Measurements from ENCODE around the gene APOBEC3G. TPM values are rescaled to one million over a fixed set of nuclear protein-coding genes. Genes with fewer than 3 reads are reported as not detected.

APOBEC3G gene
- total and polyA plus RNA-seq, 2 of the 13 experiments (the other 11 are each of a cell fraction or from before 2014, with no cell fraction given): 3.2 to 4.1 TPM

- TF ChIP-seq TFE3 (CRISPR knock-in tag; IDR thresholded peaks at IDR 0.05) (no peak), THAP8 (CRISPR knock-in tag; IDR thresholded peaks at IDR 0.05; ENCODE audit: borderline replicate concordance) (no peak), MIXL1 (CRISPR knock-in tag; IDR thresholded peaks at IDR 0.05) (no peak), ARID3A (IDR thresholded peaks at IDR 0.05; ENCODE audit: low read depth, low read length) (no peak), MIER3 (CRISPR knock-in tag; IDR thresholded peaks at IDR 0.05; ENCODE audit: borderline replicate concordance) (no peak), NAIF1 (CRISPR knock-in tag; IDR thresholded peaks at IDR 0.05; ENCODE audit: borderline replicate concordance) (no peak), ZNF652 (CRISPR knock-in tag; IDR thresholded peaks at IDR 0.05; ENCODE audit: borderline replicate concordance, low read depth) (no peak), ATF4 (CRISPR knock-in tag; IDR thresholded peaks at IDR 0.05) (no peak), ONECUT2 (CRISPR knock-in tag; IDR thresholded peaks at IDR 0.05) (no peak), ZNF354B (CRISPR knock-in tag; IDR thresholded peaks at IDR 0.05) (no peak), POGZ (CRISPR knock-in tag; IDR thresholded peaks at IDR 0.05) (no peak), TRIM24 (CRISPR knock-in tag; IDR thresholded peaks at IDR 0.05) (peak; percentile 84; the same call in 1 of the 2 replicates), YEATS4 (CRISPR knock-in tag; IDR thresholded peaks at IDR 0.05; ENCODE audit: borderline replicate concordance) (no peak), ATF7-NPFF (CRISPR knock-in tag; IDR thresholded peaks at IDR 0.05; ENCODE audit: low read depth) (no peak), AGO2 (optimal IDR thresholded peaks at IDR 0.05; ENCODE audit: low read depth, low read length) (no peak), EP300 (IDR thresholded peaks at IDR 0.05; ENCODE audit: low read depth in 2 of 2, low read length in 2 of 2) (0 out of 4 replicates have a peak, but pooled peaks of 1 of the 2 experiments have one; percentile 31), EP300 (CRISPR knock-in tag; IDR thresholded peaks at IDR 0.05; ENCODE audit: borderline replicate concordance) (no peak), PHF8 (CRISPR knock-in tag; IDR thresholded peaks at IDR 0.05) (no peak), HOXA3 (CRISPR knock-in tag; IDR thresholded peaks at IDR 0.05) (no peak), ZNF280D (CRISPR knock-in tag; IDR thresholded peaks at IDR 0.05) (peak; percentile 56; the same call in 1 of the 2 replicates), ZNF10 (CRISPR knock-in tag; IDR thresholded peaks at IDR 0.05; ENCODE audit: borderline replicate concordance, low read depth) (no peak)
These were observed 21.4 kb upstream of the APOBEC3G start (continued) for GRCh38 chr22:39055658-39056057.

Measured in HepG2 (cell line).